Hepatocyte (in vitro differentiated cells): Measurements from ENCODE around the gene ASGR1. TPM values are rescaled to one million over a fixed set of nuclear protein-coding genes. Genes with fewer than 3 reads are reported as not detected.
A peak's percentile ranks its signal among the peaks of the same experiment; 100 is the strongest.

Source experiments
- DNase-seq: peaks from one replicate; pipeline ENCODE4 v3.0.0-alpha.2; 2016; ENCODE audit warnings: low spot score
- H2AFZ ChIP-seq: fragments of 200-600 bp; sonication (generic); 2 replicates; pipeline ENCODE4 v1.6.0; 2016; ENCODE audit warnings: antibody characterized with exemption, mild to moderate bottlenecking
- H3K27ac ChIP-seq: fragments of 200-600 bp; sonication (generic); 2 replicates; pipeline ENCODE4 v1.5.1; 2016; ENCODE audit warnings: mild to moderate bottlenecking
- H3K27me3 ChIP-seq: fragments of 200-600 bp; sonication (generic); 2 replicates; pipeline ENCODE4 v1.6.1; 2016
- H3K36me3 ChIP-seq: fragments of 200-600 bp; sonication (generic); replicated peaks from 2 replicates; pipeline ENCODE4 v1.5.1; 2016; ENCODE audit warnings: low read depth; ENCODE audit not compliant: insufficient read depth
- H3K4me1 ChIP-seq: fragments of 200-600 bp; sonication (generic); 2 replicates; pipeline ENCODE4 v1.5.1; 2016; ENCODE audit warnings: mild to moderate bottlenecking, moderate library complexity; ENCODE audit not compliant: insufficient read depth
- H3K4me2 ChIP-seq: fragments of 200-600 bp; sonication (generic); 2 replicates; pipeline ENCODE4 v1.6.0; 2016
- H3K4me3 ChIP-seq: fragments of 200-600 bp; sonication (generic); 2 replicates; pipeline ENCODE4 v1.5.1; 2016; ENCODE audit warnings: mild to moderate bottlenecking
- H3K79me2 ChIP-seq: fragments of 200-600 bp; sonication (generic); 2 replicates; pipeline ENCODE4 v1.6.0; 2017; ENCODE audit warnings: mild to moderate bottlenecking
- H3K9me2 ChIP-seq: fragments of 200-600 bp; sonication (generic); replicated peaks from 2 replicates; pipeline ENCODE4 v1.6.0; 2017; ENCODE audit warnings: mild to moderate bottlenecking; ENCODE audit not compliant: insufficient read depth
- H3K9me3 ChIP-seq: fragments of 200-600 bp; sonication (generic); 2 replicates; pipeline ENCODE4 v1.5.1; 2016; ENCODE audit warnings: low read depth, mild to moderate bottlenecking
- H4K20me1 ChIP-seq: fragments of 200-600 bp; sonication (generic); 2 replicates; pipeline ENCODE4 v1.6.0; 2016; ENCODE audit warnings: mild to moderate bottlenecking; ENCODE audit not compliant: insufficient read depth, poor library complexity, severe bottlenecking
- CTCF ChIP-seq: fragments of 200-600 bp; sonication (generic); IDR thresholded peaks from 2 replicates; pipeline ENCODE4 v1.5.1; 2016; ENCODE audit warnings: antibody characterized with exemption, mild to moderate bottlenecking; ENCODE audit not compliant: poor library complexity
- EZH2 ChIP-seq: fragments of 200-600 bp; sonication (generic); IDR thresholded peaks from 2 replicates; pipeline ENCODE4 v1.6.1; 2016; ENCODE audit warnings: antibody characterized with exemption, mild to moderate bottlenecking, borderline replicate concordance
- EZH2phosphoT487 ChIP-seq: fragments of 200-600 bp; sonication (generic); IDR thresholded peaks from one replicate; pipeline ENCODE4 v1.6.1; 2018; ENCODE audit warnings: antibody characterized with exemption, mild to moderate bottlenecking, low read depth, moderate library complexity; ENCODE audit not compliant: unreplicated experiment, severe bottlenecking
- WGBS: methylation state at CpG from one replicate; pipeline ENCODE4 v1.1.6; 2016; ENCODE audit warnings: low lambda C conversion rate; ENCODE audit errors: missing lambda C conversion rate; 5-methylcytosine and 5-hydroxymethylcytosine counted together
- polyA plus RNA-seq: library from polyadenylated mRNA; unstranded; fragments of >200 nt; fragmentation: Nextera tagmentation; extraction: Ambion mirVana; gene quantifications from 2 replicates; pipeline ENCODE4 v1.2.1, GENCODE V29; 2016
- total RNA-seq: library from RNA; depleted of rRNA; stranded (reverse); fragments of >200 nt; gene quantifications from 2 replicates; pipeline ENCODE4 v1.2.3, GENCODE V29; 2014

ASGR1 gene
- total and polyA plus RNA-seq, 2 experiments from 2014 or later = 74.0 to 140 TPM

- peaks cover 6% of the 10 kb centered on the region for H3K4me1 ChIP-seq
- H3K27ac ChIP-seq = no peak overlapping the region
- H4K20me1 ChIP-seq = no peaks in the 10 kb centered on the region
- no peaks in the 10 kb centered on the region for H3K9me3 ChIP-seq
- no peaks in the 10 kb centered on the region for H3K27me3 ChIP-seq
- H3K4me2 ChIP-seq = no peak overlapping the region
- H3K79me2 ChIP-seq = no peaks in the 10 kb centered on the region
- TF ChIP-seq EZH2phosphoT487 (no peak), EZH2 (no peak), CTCF (no peak)
- H3K9me2 ChIP-seq = no peaks in the 10 kb centered on the region
- H3K36me3 ChIP-seq = no peaks in the 10 kb centered on the region
- peak; percentile 43 for DNase-seq
- H3K4me3 ChIP-seq = no peak overlapping the region
- H2AFZ ChIP-seq = no peak overlapping the region
- WGBS = 26% methylated on average over 19 of the region's 19 CpGs
Observed at GRCh38 chr17:7133424-7133823, 45.7 kb downstream of the ASGR1 start.

GRCh38 chr17:7132511-7133094, 46.6 kb downstream of the ASGR1 start:
- TF ChIP-seq EZH2phosphoT487 (no peak), CTCF (no peak), EZH2 (no peak)
- Histone ChIP-seq H3K4me2 (peak overlapping the region; percentile 49), H4K20me1 (no peaks in the 10 kb centered on the region), H3K9me2 (no peaks in the 10 kb centered on the region), H3K27ac (peak overlapping the region; percentile 56), H3K4me1 (peaks cover 6% of the 10 kb centered on the region), H3K36me3 (no peaks in the 10 kb centered on the region), H3K79me2 (no peaks in the 10 kb centered on the region), H3K27me3 (no peaks in the 10 kb centered on the region), H3K9me3 (no peaks in the 10 kb centered on the region), H2AFZ (peak overlapping the region; percentile 16), H3K4me3 (no peak overlapping the region)
- WGBS = 39% methylated on average over 7 of the region's 7 CpGs
- DNase-seq = peak; percentile 47

- Histone ChIP-seq H4K20me1 (no peaks in the 10 kb centered on the region), H3K9me3 (no peaks in the 10 kb centered on the region), H3K9me2 (no peaks in the 10 kb centered on the region), H3K36me3 (no peaks in the 10 kb centered on the region), H3K4me3 (no peak overlapping the region), H2AFZ (peak overlapping the region; percentile 17), H3K27ac (peak overlapping the region; percentile 4), H3K27me3 (no peaks in the 10 kb centered on the region), H3K79me2 (no peaks in the 10 kb centered on the region), H3K4me2 (no peak overlapping the region), H3K4me1 (peaks cover 6% of the 10 kb centered on the region)
- TF ChIP-seq EZH2 (no peak), EZH2phosphoT487 (no peak), CTCF (no peak)
- no peak for DNase-seq
- WGBS = 81% methylated on average over 5 of the region's 5 CpGs
Observed at GRCh38 chr17:7131423-7131791, 47.8 kb downstream of the ASGR1 start.
